Breast epithelium (tissue), 3 donors: ENCODE results near the gene DDT.

Experiments
- POLR2A ChIP-seq: fragments of 450-650 bp; IDR thresholded peaks from one replicate; pipeline ENCODE4 v1.6.1; 2016; ENCODE audit warnings: antibody characterized with exemption, mild to moderate bottlenecking, moderate library complexity
- POLR2AphosphoS5 ChIP-seq, 3 donors: sonication (generic); formaldehyde crosslinking; IDR thresholded peaks; one replicate each; pipeline ENCODE4 v1.6.1; 2017; ENCODE audit warnings: antibody characterized with exemption in 3 of 3
- TF ChIP-seq, protein P1 (sequence below), 3 donors: fragments of 450-650 bp; IDR thresholded peaks; one replicate each; pipeline ENCODE4 v1.5.1; 2016 to 2017; ENCODE audit warnings: antibody characterized with exemption in 3 of 3, mild to moderate bottlenecking in 3 of 3, moderate library complexity in 3 of 3

DNA sequence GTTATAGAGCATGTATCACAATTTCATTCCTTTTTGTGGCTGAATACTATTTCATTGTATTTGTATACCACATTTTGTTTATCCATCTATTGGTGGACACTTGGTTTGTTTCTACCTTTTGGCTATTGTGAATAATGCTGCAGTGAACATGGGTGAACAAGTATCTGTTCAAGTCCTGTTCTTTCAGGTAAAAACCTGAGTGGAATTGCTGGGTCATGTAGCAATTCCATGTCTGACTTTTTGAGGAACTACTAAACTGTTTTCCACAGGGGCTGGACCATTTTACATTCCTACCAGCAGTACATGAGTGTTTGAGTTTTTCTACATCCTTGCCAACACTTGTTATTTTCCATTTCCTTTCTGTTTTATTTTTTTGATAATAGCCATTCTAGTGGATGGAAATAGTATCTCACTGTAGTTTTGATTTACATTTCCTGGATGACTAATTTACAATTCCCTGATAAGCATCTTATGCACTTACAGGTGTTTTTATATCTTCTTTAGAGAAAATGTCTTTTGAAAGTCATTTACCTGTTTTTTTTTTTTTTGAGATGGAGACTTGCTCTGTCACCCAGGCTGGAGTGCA lies 49.1 kb upstream of the DDT start:
- TF ChIP-seq, protein P1, sequence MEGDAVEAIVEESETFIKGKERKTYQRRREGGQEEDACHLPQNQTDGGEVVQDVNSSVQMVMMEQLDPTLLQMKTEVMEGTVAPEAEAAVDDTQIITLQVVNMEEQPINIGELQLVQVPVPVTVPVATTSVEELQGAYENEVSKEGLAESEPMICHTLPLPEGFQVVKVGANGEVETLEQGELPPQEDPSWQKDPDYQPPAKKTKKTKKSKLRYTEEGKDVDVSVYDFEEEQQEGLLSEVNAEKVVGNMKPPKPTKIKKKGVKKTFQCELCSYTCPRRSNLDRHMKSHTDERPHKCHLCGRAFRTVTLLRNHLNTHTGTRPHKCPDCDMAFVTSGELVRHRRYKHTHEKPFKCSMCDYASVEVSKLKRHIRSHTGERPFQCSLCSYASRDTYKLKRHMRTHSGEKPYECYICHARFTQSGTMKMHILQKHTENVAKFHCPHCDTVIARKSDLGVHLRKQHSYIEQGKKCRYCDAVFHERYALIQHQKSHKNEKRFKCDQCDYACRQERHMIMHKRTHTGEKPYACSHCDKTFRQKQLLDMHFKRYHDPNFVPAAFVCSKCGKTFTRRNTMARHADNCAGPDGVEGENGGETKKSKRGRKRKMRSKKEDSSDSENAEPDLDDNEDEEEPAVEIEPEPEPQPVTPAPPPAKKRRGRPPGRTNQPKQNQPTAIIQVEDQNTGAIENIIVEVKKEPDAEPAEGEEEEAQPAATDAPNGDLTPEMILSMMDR (IDR thresholded peaks at IDR 0.05), result no peak
- TF ChIP-seq POLR2A (no peak), POLR2AphosphoS5 (IDR thresholded peaks at IDR 0.05) (no peak)
